ENCODE measurements around the gene PKP3. TPM values are rescaled to one million over a fixed set of nuclear protein-coding genes. Genes with fewer than 3 reads are reported as not detected.

Gene PKP3
- total and polyA plus RNA-seq, 9 of the 15 experiments (the other 6 are each of a cell fraction or from before 2014, with no cell fraction given) = 0.11 to 110 (median 30.7) TPM

- TF ChIP-seq RBM25 (IDR thresholded peaks at IDR 0.05; ENCODE audit: low read depth, low read length, severe bottlenecking) (no peak), MEF2D (tag; conservative IDR thresholded peaks at IDR 0.05; ENCODE audit: low read depth) (no peak), ZBTB11 (CRISPR knock-in tag; IDR thresholded peaks at IDR 0.05) (no peak), POLR3A (IDR thresholded peaks at IDR 0.05; ENCODE audit: borderline replicate concordance, extremely low read depth, insufficient read depth, insufficient read length) (no peak), ZNF740 (CRISPR knock-in tag; IDR thresholded peaks at IDR 0.05) (no peak), ZNF740 (tag; IDR thresholded peaks at IDR 0.05) (no peak), CHD1 (IDR thresholded peaks at IDR 0.05; ENCODE audit: low read length) (no peak)
Measured at GRCh38 chr11:373716-374551, 20.1 kb upstream of the PKP3 start (continued).

All from K562 (cell line).